Right atrium auricular region (tissue), 2 donors: ENCODE results near the gene CCDC149. TPM values are rescaled to one million over a fixed set of nuclear protein-coding genes. Genes with fewer than 3 reads are reported as not detected.

Experiments
- DNase-seq: peaks from one replicate; pipeline ENCODE4 v3.0.0-alpha.2; 2019; ENCODE audit warnings: low spot score
- H3K27ac ChIP-seq, 2 donors: fragments of 200-600 bp; sonication (generic); 1 replicate in 1 of 2; 2 replicates in 1 of 2; pipeline ENCODE4 v1.5.1; 2016 to 2019
- H3K27me3 ChIP-seq, 2 donors: fragments of 200-600 bp; sonication (generic); one replicate each; pipeline versions ENCODE4 v1.5.1 to v1.6.0; 2017 to 2019
- H3K36me3 ChIP-seq: fragments of 200-600 bp; sonication (generic); one replicate; pipeline ENCODE4 v1.5.1; 2016
- H3K4me1 ChIP-seq, 2 donors: fragments of 200-600 bp; sonication (generic); one replicate each; pipeline versions ENCODE4 v1.5.1 to v1.6.0; 2017 to 2019
- H3K4me3 ChIP-seq, 2 donors: fragments of 200-600 bp; sonication (generic); 1 replicate in 1 of 2; 2 replicates in 1 of 2; pipeline ENCODE4 v1.5.1; 2017 to 2019; ENCODE audit warnings: mild to moderate bottlenecking in 1 of 2, moderate library complexity in 1 of 2
- H3K9me3 ChIP-seq, 2 donors: fragments of 200-600 bp; sonication (generic); one replicate each; pipeline ENCODE4 v1.5.1; 2019
- CTCF ChIP-seq, 2 donors: fragments of 200-600 bp; sonication (generic); IDR thresholded peaks; one replicate each; pipeline ENCODE4 v1.5.1; 2019; ENCODE audit warnings: antibody characterized with exemption in 2 of 2
- total RNA-seq, 2 donors: library from RNA; depleted of rRNA; stranded (reverse); fragments of >200 nt; gene quantifications; one replicate each; pipeline ENCODE4 v1.1.0, GENCODE V29; 2016

CCDC149 gene
- total RNA-seq, 2 donors from 2014 or later, result 6.7 to 7.0 TPM

- no peak overlapping the region for H3K27ac ChIP-seq
Measured at GRCh38 chr4:24763631-24764297, 149.1 kb downstream of the CCDC149 start.

More at GRCh38 chr4:24763631-24764297, 149.1 kb downstream of the CCDC149 start:
- Histone ChIP-seq H3K9me3 (no peaks in the 10 kb centered on the region), H3K36me3 (no peaks in the 10 kb centered on the region), H3K4me3 (no peak overlapping the region), H3K27me3 (no peaks in the 10 kb centered on the region), H3K4me1 (peaks cover 0 to 7% of the 10 kb centered on the region in 2 donors)
- no peak for TF ChIP-seq CTCF (IDR thresholded peaks at IDR 0.05)
- no peak for DNase-seq

Other genes with a start within 250 kb of the CCDC149 start
- 100 to 1,000 TPM in 1 of 2 donors, 10 to 100 TPM in 1; 94.9 to 300 TPM for gene SOD3, start 117.5 kb downstream of the CCDC149 start, total RNA-seq
- 1 to 10 TPM; 1.1 to 1.9 TPM for gene LGI2, start 117.9 kb upstream of the CCDC149 start, total RNA-seq
- 1 to 10 TPM; 2.4 to 3.9 TPM for gene SEPSECS, start 247.4 kb upstream of the CCDC149 start, total RNA-seq